B cell (primary cell): ENCODE results near the gene CLASP2. TPM values are rescaled to one million over a fixed set of nuclear protein-coding genes. Genes with fewer than 3 reads are reported as not detected.

Experiments used
- ATAC-seq: fragments of 200-7000 bp; cut with Tn5 transposase; one replicate; pipeline ENCODE4 v1.10.0; 2021; ENCODE audit warnings: low read depth, mild to moderate bottlenecking, moderate number of reproducible peaks, moderate library complexity
- CTCF ChIA-PET: fragments of 350-600 bp; sonication (Branson Sonifier 250); formaldehyde crosslinking; loops from one replicate; lab custom pipeline; 2021; ENCODE audit warnings: antibody characterized with exemption, inconsistent platforms; lab: Charles Lee
- POLR2A ChIA-PET: fragments of 350-600 bp; sonication (Branson Sonifier 250); formaldehyde crosslinking; loops from one replicate; lab custom pipeline; 2021; ENCODE audit warnings: antibody characterized with exemption; lab: Charles Lee
- DNase-seq: peaks from one replicate; pipeline ENCODE4 v3.0.0; 2013
- H2AFZ ChIP-seq: 2 replicates; pipeline ENCODE4 v1.6.1; 2012; ENCODE audit warnings: mild to moderate bottlenecking, low read depth, low read length; ENCODE audit not compliant: insufficient read depth, poor library complexity, severe bottlenecking
- H3K27ac ChIP-seq, 2 donors: 1 replicate in 1 of 2; 2 replicates in 1 of 2; pipeline ENCODE4 v1.5.1; 2012 to 2013; ENCODE audit warnings: low read length in 2 of 2, mild to moderate bottlenecking in 2 of 2, moderate library complexity in 1 of 2
- H3K27me3 ChIP-seq, 4 experiments: fragments of 200-600 bp in 1 of 4; sonication (generic) in 1 of 4; replicated peaks in 1 of 4; 1 replicate in 2 of 4; 2 replicates in 2 of 4; pipeline versions ENCODE4 v1.6.1 to v1.7.0; 2013 to 2016; ENCODE audit warnings: low read length in 3 of 4, mild to moderate bottlenecking in 2 of 4, mixed read lengths in 1 of 4, moderate library complexity in 1 of 4; ENCODE audit not compliant: insufficient read depth in 4 of 4, control insufficient read depth in 3 of 4; ENCODE audit errors: control extremely low read depth in 1 of 4
- H3K36me3 ChIP-seq, 2 experiments: replicated peaks in 1 of 2; 1 replicate in 1 of 2; 2 replicates in 1 of 2; pipeline versions ENCODE4 v1.6.1 to v1.7.1; 2013; ENCODE audit warnings: low read length in 1 of 2; ENCODE audit not compliant: insufficient read depth in 2 of 2, control insufficient read depth in 1 of 2; ENCODE audit errors: control extremely low read depth in 1 of 2, extremely low read depth in 1 of 2
- H3K4me1 ChIP-seq, 2 donors: fragments of 200-600 bp in 1 of 2; sonication (generic) in 1 of 2; 1 replicate in 1 of 2; 2 replicates in 1 of 2; pipeline versions ENCODE4 v1.5.1 to v1.6.1; 2013 to 2017; ENCODE audit warnings: low read length in 2 of 2; ENCODE audit not compliant: control insufficient read depth in 2 of 2, insufficient read depth in 2 of 2
- H3K4me2 ChIP-seq: replicated peaks from 2 replicates; pipeline ENCODE3; 2012; ENCODE audit warnings: mild to moderate bottlenecking, low read depth, low read length; ENCODE audit not compliant: poor library complexity, severe bottlenecking
- H3K4me3 ChIP-seq, 5 experiments: fragments of 200-600 bp in 1 of 5; sonication (generic) in 1 of 5; 1 replicate in 3 of 5; 2 replicates in 2 of 5; pipeline versions ENCODE4 v1.5.1 to v1.7.0; 2011 to 2016; ENCODE audit warnings: low read length in 4 of 5, mild to moderate bottlenecking in 4 of 5, low read depth in 2 of 5, control low read depth in 1 of 5, moderate library complexity in 1 of 5; ENCODE audit not compliant: insufficient read depth in 1 of 5; ENCODE audit errors: control extremely low read depth in 1 of 5, extremely low read depth in 1 of 5
- H3K79me2 ChIP-seq: fragments of 200-600 bp; sonication (generic); one replicate; pipeline ENCODE4 v1.6.0; 2016; ENCODE audit warnings: low read length; ENCODE audit not compliant: control insufficient read depth, insufficient read depth
- H3K9ac ChIP-seq: fragments of 200-600 bp; sonication (generic); 2 replicates; pipeline ENCODE4 v1.6.1; 2017; ENCODE audit warnings: mild to moderate bottlenecking, low read length, moderate library complexity
- H3K9me3 ChIP-seq, 3 donors: one replicate each; pipeline versions ENCODE4 v1.6.1 to v1.7.1; 2013; ENCODE audit warnings: low read length in 2 of 3; ENCODE audit not compliant: control insufficient read depth in 2 of 3, insufficient read depth in 1 of 3; ENCODE audit errors: control extremely low read depth in 1 of 3
- H4K20me1 ChIP-seq: 2 replicates; pipeline ENCODE4 v1.6.0; 2012; ENCODE audit warnings: mild to moderate bottlenecking, low read length; ENCODE audit not compliant: insufficient read depth, control insufficient read depth, poor library complexity, severe bottlenecking
- H3K27ac Mint-ChIP-seq: one replicate; pipeline ENCODE4 v1.8.0; 2021; ENCODE audit warnings: mixed read lengths
- H3K27me3 Mint-ChIP-seq: one replicate; pipeline ENCODE4 v1.8.0; 2021; ENCODE audit warnings: mixed read lengths
- H3K4me1 Mint-ChIP-seq: one replicate; pipeline ENCODE4 v1.8.0; 2021; ENCODE audit warnings: mixed read lengths
- H3K4me3 Mint-ChIP-seq: one replicate; pipeline ENCODE4 v1.8.0; 2021; ENCODE audit warnings: mixed read lengths
- H3K9me3 Mint-ChIP-seq: one replicate; pipeline ENCODE4 v1.8.0; 2022; ENCODE audit warnings: mixed read lengths; ENCODE audit not compliant: insufficient read depth
- CTCF ChIP-seq: fragments of 200-600 bp; IDR thresholded peaks from one replicate; pipeline ENCODE4 v1.8.0; 2022; ENCODE audit warnings: antibody characterized with exemption, mild to moderate bottlenecking
- EZH2 ChIP-seq: IDR thresholded peaks from 2 replicates; pipeline ENCODE4 v1.6.1; 2012; ENCODE audit warnings: borderline replicate concordance, low read depth, mild to moderate bottlenecking, moderate library complexity, low read length; ENCODE audit not compliant: insufficient read depth, poor library complexity, severe bottlenecking
- WGBS: methylation state at CpG from one replicate; pipeline ENCODE4 v1.1.5; 2013; ENCODE audit warnings: missing lambda C conversion rate; ENCODE audit not compliant: insufficient coverage; 5-methylcytosine and 5-hydroxymethylcytosine counted together
- intact Hi-C: fragments of 100-400 bp; cut with micrococcal nuclease; formaldehyde crosslinking; loops from one replicate; pipeline ENCODE4 v1.10.0; 2022
- polyA plus RNA-seq: library from polyadenylated mRNA; depleted of rRNA; stranded (reverse); fragments of >200 nt; gene quantifications from 2 replicates; pipeline ENCODE4 v1.2.3, GENCODE V29; 2012
- total RNA-seq, 2 donors: library from RNA; stranded (reverse); fragments of 120-200 nt in 1 of 2; gene quantifications; 1 replicate in 1 of 2; 2 replicates in 1 of 2; pipeline versions ENCODE4 v1.2.3 to v1.2.4, GENCODE V29; 2013 to 2022

Gene CLASP2
- total and polyA plus RNA-seq, 2 donors (not counting 1 experiment from before 2014, with no cell fraction given) = 10.7 to 109 TPM

DNA sequence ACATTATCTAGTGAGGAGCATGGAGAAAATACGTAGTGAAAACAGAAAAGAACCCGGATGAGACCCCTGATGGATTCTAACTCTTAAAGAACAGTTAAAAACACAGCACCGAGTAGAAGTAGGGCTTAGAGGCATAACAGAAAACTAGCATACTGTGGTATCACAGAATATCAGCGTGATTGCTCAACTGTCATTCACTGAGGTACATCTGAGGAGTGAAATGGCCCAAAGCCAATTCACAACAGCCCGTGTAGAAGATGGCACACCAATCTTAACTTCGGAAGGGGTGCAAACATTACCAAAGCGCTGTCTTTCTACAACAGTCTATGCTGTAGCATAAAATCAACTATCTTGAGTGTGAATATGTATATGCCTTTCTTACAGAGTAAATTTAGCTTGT, 1.8 kb downstream of the CLASP2 start:
- intact Hi-C loops = loop anchor here (5.0 to 10.0 kb wide), 5 partner anchors 584 to 1221 kb away; partner anchors contain the start of genes CNOT10, CRTAP and DYNC1LI1
- no peak overlapping the region for H2AFZ ChIP-seq
- no peak for ATAC-seq

DNA sequence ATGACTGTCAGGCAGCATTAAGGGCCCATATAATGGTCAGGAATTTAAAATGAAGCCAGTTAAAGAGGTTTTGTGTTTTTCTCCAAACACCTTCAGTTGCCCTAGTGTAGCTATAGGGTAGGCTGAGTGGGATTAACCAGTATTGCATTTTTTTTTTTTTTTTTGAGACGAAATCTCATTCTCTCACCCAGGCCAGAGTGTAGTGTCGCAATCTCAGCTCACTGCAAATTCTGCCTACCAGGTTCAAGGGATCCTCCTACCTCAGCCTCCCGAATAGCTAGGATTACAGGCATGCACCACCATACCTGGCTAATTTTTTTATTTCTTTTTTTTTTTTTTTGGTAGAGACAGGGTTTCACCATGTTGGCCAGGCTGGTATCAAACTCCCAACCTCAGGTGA, 7.0 kb downstream of the CLASP2 start:
- Mint-ChIP-seq H3K27me3 (no peaks in the 10 kb centered on the region), H3K4me1 (peaks cover 20% of the 10 kb centered on the region), H3K4me3 (no peak overlapping the region), H3K9me3 (no peaks in the 10 kb centered on the region), H3K27ac (no peak overlapping the region)
- no peaks in the 10 kb centered on the region for H3K9me3 ChIP-seq
- ATAC-seq (no peak), DNase-seq (no peak)
- no peak overlapping the region for H3K9ac ChIP-seq
- H3K27ac ChIP-seq = no peak overlapping the region
- H4K20me1 ChIP-seq = peaks cover 48% of the 10 kb centered on the region
- POLR2A ChIA-PET = no interaction called here
- H3K4me3 ChIP-seq = no peak overlapping the region
- H3K4me2 ChIP-seq = no peak overlapping the region
- intact Hi-C loops = loop anchor here (10.0 kb wide), 1 partner anchor 1216 kb away; no protein-coding TSS in a partner anchor
- peaks cover 98% of the 10 kb centered on the region for H3K79me2 ChIP-seq
- H3K4me1 ChIP-seq = peaks cover 3 to 11% of the 10 kb centered on the region in 2 donors
- H3K36me3 ChIP-seq = no peaks in the 10 kb centered on the region
- no peak for TF ChIP-seq CTCF
- no peak for TF ChIP-seq EZH2
- CTCF ChIA-PET = no interaction called here
- H2AFZ ChIP-seq = no peak overlapping the region
- no peaks in the 10 kb centered on the region for H3K27me3 ChIP-seq
- WGBS = 100% methylated on average over 1 of the region's 3 CpGs

More for the DNA sequence above, 1.8 kb downstream of the CLASP2 start:
- no peak for TF ChIP-seq CTCF
- no peak for TF ChIP-seq EZH2
- Histone ChIP-seq H3K9me3 (no peaks in the 10 kb centered on the region), H3K79me2 (peaks cover 85% of the 10 kb centered on the region), H3K27me3 (no peaks in the 10 kb centered on the region), H3K4me3 (peak overlapping the region in 1 of 5 experiments; percentile 85), H4K20me1 (peaks cover 11% of the 10 kb centered on the region), H3K27ac (no peak overlapping the region), H3K4me2 (peak overlapping the region; percentile 79), H3K4me1 (peaks cover 21 to 27% of the 10 kb centered on the region in 2 donors), H3K9ac (peak overlapping the region; percentile 20), H3K36me3 (peaks cover 0 to 2% of the 10 kb centered on the region in 2 experiments)
- H3K4me3 Mint-ChIP-seq = no peak overlapping the region
- 90% methylated on average over 3 of the region's 7 CpGs for WGBS
- CTCF ChIA-PET = interaction anchor here (0.7 to 2.6 kb wide), 3 partner anchors 344 to 585 kb away, joined by 3 to 10 read pairs (median 7); no protein-coding TSS in a partner anchor
- POLR2A ChIA-PET = no interaction called here
- no peak overlapping the region for H3K27ac Mint-ChIP-seq
- H3K27me3 Mint-ChIP-seq = no peaks in the 10 kb centered on the region
- DNase-seq = no peak
- peaks cover 30% of the 10 kb centered on the region for H3K4me1 Mint-ChIP-seq
- H3K9me3 Mint-ChIP-seq = no peaks in the 10 kb centered on the region
